ENCODE data around the gene SLC6A4.

- no peak for TF ChIP-seq CTCF (IDR thresholded peaks at IDR 0.05 in 2 of 3, conservative IDR thresholded peaks at IDR 0.05 in 1 of 3; ENCODE audit: control insufficient read depth in 2 of 3, extremely low read depth in 1 of 3, insufficient read depth in 1 of 3, low read depth in 3 of 3, low read length in 3 of 3)
- no peak for TF ChIP-seq NKRF (conservative IDR thresholded peaks at IDR 0.05)
- TF ChIP-seq REST (IDR thresholded peaks at IDR 0.05; ENCODE audit: low read depth, low read length): no peak
- no peak for TF ChIP-seq ZNF687 (IDR thresholded peaks at IDR 0.05)
- no peak for TF ChIP-seq STAT3 (IDR thresholded peaks at IDR 0.05; ENCODE audit: low read depth, low read length)
- TF ChIP-seq ZNF274 (IDR thresholded peaks at IDR 0.05; ENCODE audit: insufficient read depth, insufficient read length): no peak
- TF ChIP-seq TAF1 (IDR thresholded peaks at IDR 0.05; ENCODE audit: borderline replicate concordance, low read depth, low read length): no peak
- TF ChIP-seq POLR2A (IDR thresholded peaks at IDR 0.05; ENCODE audit: low read depth, low read length): no peak
- no peak for TF ChIP-seq SMC3 (IDR thresholded peaks at IDR 0.05; ENCODE audit: borderline replicate concordance, low read length)
- no peak for TF ChIP-seq TCF7 (IDR thresholded peaks at IDR 0.05; ENCODE audit: borderline replicate concordance)
- TF ChIP-seq USF1 (IDR thresholded peaks at IDR 0.05; ENCODE audit: borderline replicate concordance, extremely low read length, insufficient read depth, low read depth, low read length): no peak
- TF ChIP-seq USF2 (IDR thresholded peaks at IDR 0.05; ENCODE audit: borderline replicate concordance, low read depth, low read length): no peak
- no peak for TF ChIP-seq NFXL1 (IDR thresholded peaks at IDR 0.05; ENCODE audit: borderline replicate concordance)
These were observed 24.1 kb downstream of the SLC6A4 start for GRCh38 chr17:30211371-30211770.
